Activated T-helper 1 cell treated with anti-CD3 and anti-CD28 coated beads, Interleukin-12 subunit alpha, Interleukin-12 subunit beta, Interleukin-2, Interleukin-4 antibody, amounts not matched to agents 30 ng/mL and 10 ng/mL and 1 ng/mL, durations not matched to agents 14 hours and 24 hours and 36 hours (primary cell): ENCODE results near the gene PTPRQ. TPM values are rescaled to one million over a fixed set of nuclear protein-coding genes. Genes with fewer than 3 reads are reported as not detected.

Source experiments
- DNase-seq: peaks from one replicate; pipeline ENCODE4 v3.0.0; 2021; ENCODE audit warnings: low spot score
- H3K27ac Mint-ChIP-seq: one replicate; pipeline ENCODE4 v1.8.0; 2021; ENCODE audit warnings: mild to moderate bottlenecking, mixed read lengths
- H3K27me3 Mint-ChIP-seq: one replicate; pipeline ENCODE4 v1.8.0; 2022; ENCODE audit warnings: mild to moderate bottlenecking, moderate library complexity, mixed read lengths; ENCODE audit not compliant: insufficient read depth
- H3K36me3 Mint-ChIP-seq: one replicate; pipeline ENCODE4 v1.8.0; 2021; ENCODE audit warnings: low read depth, mixed read lengths
- H3K4me1 Mint-ChIP-seq: one replicate; pipeline ENCODE4 v1.8.0; 2021; ENCODE audit warnings: low read depth, mixed read lengths
- H3K4me3 Mint-ChIP-seq: one replicate; pipeline ENCODE4 v1.8.0; 2021; ENCODE audit warnings: mild to moderate bottlenecking, moderate library complexity, mixed read lengths
- H3K9me3 Mint-ChIP-seq: one replicate; pipeline ENCODE4 v1.8.0; 2021; ENCODE audit warnings: mixed read lengths
- intact Hi-C: fragments of 100-400 bp; cut with micrococcal nuclease; formaldehyde crosslinking; loops from one replicate; pipeline ENCODE4 v1.15.1; 2024
- total RNA-seq: library from RNA; stranded (reverse); gene quantifications from 2 replicates; pipeline ENCODE4 v1.2.3, GENCODE V29; 2022

The PTPRQ gene
- total RNA-seq, 1 donor from 2014 or later = not detected

DNA sequence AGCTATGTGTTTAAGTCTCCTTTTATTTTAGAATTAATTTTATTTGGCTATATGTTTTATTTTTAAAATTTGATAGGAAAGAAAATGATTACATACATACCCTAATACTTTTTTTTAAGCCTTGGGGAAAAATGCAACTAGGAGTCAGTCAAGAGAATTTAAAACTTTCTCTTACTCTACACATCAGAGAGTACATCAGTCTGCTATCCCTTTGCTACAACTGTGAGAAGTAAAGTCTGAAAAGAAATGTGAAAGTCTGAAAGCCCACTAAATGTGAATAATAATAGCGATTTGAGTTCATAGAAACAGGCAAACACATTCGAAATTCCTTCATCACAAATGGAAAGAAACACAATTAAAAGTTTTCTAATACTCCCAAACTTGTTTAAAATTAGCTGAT is 95.0 kb downstream of the PTPRQ start:
- Mint-ChIP-seq H3K4me3 (no peak overlapping the region), H3K4me1 (no peaks in the 10 kb centered on the region), H3K36me3 (no peaks in the 10 kb centered on the region), H3K9me3 (no peaks in the 10 kb centered on the region), H3K27me3 (no peaks in the 10 kb centered on the region), H3K27ac (no peak overlapping the region)
- no peak for DNase-seq
- intact Hi-C loops = no loop called here

DNA sequence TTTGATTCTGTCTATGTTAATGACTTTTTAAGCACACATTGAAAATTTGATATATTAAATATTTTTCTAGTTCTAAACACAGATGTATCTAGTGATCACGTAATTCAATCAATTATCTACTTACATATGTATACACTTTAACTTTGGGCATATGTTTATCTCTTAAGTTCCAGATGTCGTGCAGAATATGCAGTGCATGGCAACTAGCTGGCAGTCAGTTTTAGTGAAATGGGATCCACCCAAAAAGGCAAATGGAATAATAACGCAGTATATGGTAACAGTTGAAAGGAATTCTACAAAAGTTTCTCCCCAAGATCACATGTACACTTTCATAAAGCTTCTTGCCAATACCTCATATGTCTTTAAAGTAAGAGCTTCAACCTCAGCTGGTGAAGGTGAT is 105.3 kb downstream of the PTPRQ start:
- intact Hi-C loops = no loop called here
- no peak overlapping the region for H3K4me3 Mint-ChIP-seq

DNA sequence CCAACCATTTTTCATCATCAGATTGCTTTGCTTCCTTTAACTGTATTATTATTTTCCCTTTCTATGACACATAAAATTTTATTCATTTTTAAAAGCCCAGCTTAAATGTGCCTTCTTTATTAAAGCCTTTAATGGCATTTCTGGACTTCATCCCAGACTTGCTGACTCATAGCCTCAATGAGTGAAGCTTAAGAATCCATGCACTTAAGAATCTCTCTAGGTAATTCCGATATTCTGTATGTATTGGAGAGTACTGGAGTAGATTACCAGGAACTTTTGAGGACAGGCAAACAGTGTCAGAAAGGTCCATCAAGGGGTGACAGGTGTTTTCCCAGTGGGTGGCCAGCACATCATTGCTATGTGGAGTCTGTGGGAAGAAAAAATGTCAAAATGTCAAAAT is 107.9 kb downstream of the PTPRQ start:
- DNase-seq = no peak
- intact Hi-C loops = no loop called here
- Mint-ChIP-seq H3K27ac (no peak overlapping the region), H3K36me3 (no peaks in the 10 kb centered on the region), H3K4me3 (no peak overlapping the region), H3K9me3 (no peaks in the 10 kb centered on the region), H3K27me3 (no peaks in the 10 kb centered on the region), H3K4me1 (no peaks in the 10 kb centered on the region)

More for the DNA sequence above, 105.3 kb downstream of the PTPRQ start:
- Mint-ChIP-seq H3K9me3 (no peaks in the 10 kb centered on the region), H3K27ac (no peak overlapping the region), H3K36me3 (no peaks in the 10 kb centered on the region), H3K27me3 (no peaks in the 10 kb centered on the region), H3K4me1 (no peaks in the 10 kb centered on the region)
- no peak for DNase-seq

DNA sequence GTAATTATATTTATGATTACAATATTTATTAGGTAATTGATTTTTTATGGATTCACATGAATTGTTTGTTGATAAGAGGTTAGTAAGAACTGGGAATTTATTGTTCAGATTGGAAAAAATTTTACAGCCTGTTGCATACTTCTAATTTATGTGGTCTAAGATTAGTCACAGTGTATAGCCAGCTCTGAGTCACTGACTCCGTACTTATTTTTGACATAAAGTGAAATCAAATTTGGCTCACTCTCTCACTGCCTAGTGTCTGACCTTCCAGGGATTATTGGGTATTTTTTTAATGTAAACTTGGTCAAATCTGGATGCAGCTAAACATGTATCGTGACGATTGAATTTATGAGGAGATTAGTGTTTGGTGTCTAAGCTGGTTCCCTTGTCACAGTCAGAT is 109.3 kb downstream of the PTPRQ start:
- Mint-ChIP-seq H3K36me3 (no peaks in the 10 kb centered on the region), H3K9me3 (no peaks in the 10 kb centered on the region), H3K27me3 (no peaks in the 10 kb centered on the region), H3K27ac (no peak overlapping the region), H3K4me3 (no peak overlapping the region), H3K4me1 (no peaks in the 10 kb centered on the region)
- DNase-seq = no peak
- intact Hi-C loops = no loop called here

DNA sequence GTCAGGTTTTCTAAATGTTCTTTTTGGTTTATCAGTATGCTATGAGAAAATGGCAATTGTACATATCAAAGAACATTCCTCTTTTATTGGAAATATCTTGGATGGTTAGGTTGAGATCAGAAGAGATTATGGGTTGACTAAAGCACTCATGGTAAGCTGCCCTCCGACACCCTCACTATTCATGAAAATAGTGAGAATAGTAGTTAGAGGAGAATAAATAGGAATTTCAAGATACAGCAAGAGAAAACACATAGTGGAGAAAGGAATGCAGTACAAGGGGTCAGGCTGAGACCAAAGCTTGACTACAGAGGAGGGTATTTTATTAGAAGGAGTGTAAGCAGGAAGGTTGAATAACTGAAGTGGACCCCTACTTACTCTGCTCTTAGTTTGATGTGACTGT is 112.5 kb downstream of the PTPRQ start:
- intact Hi-C loops = no loop called here
- Mint-ChIP-seq H3K9me3 (no peaks in the 10 kb centered on the region), H3K36me3 (no peaks in the 10 kb centered on the region), H3K4me3 (no peak overlapping the region), H3K27me3 (no peaks in the 10 kb centered on the region), H3K4me1 (no peaks in the 10 kb centered on the region), H3K27ac (no peak overlapping the region)
- DNase-seq = no peak

DNA sequence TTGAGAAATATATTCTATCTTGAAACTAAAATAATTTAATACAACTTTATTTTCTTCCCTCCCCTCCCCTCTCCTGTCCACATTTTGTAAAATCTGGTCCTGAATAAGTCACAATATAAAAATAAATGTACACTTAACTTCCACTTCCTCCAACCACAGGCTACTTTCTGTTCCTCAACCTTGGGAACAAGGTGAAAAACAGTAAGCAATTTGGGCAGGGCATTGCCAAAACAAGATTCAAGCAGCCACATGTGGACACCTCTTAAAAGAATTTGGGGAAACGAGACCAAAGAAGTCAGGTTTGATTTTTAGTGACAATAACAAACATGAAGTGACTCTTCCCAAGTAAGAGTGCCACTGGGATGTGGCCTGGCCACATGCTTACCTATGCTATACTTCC is 115.7 kb downstream of the PTPRQ start:
- Mint-ChIP-seq H3K4me3 (no peak overlapping the region), H3K27ac (no peak overlapping the region), H3K4me1 (no peaks in the 10 kb centered on the region), H3K27me3 (no peaks in the 10 kb centered on the region), H3K36me3 (no peaks in the 10 kb centered on the region), H3K9me3 (no peaks in the 10 kb centered on the region)
- no peak for DNase-seq
- intact Hi-C loops = no loop called here

DNA sequence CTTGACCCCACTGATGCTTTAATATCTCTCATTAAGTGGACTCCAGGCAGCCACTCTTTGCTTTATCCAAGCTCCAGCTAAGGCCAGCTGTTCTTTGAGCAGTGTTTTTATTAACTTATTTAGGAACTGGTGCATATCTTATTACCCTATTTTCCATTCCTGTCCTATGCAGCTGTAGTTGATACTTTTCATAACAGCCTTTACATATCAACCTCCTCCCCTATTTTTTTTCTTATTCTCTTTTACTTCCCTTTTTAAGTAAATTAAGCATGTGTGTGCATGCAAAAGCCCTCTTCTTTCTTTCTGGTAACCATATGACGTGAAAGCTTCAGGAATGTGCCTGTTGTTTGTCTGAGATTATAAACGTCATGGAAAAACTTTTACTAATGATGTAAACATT is 121.2 kb downstream of the PTPRQ start:
- DNase-seq = no peak
- intact Hi-C loops = no loop called here
- peaks cover 2% of the 10 kb centered on the region for H3K9me3 Mint-ChIP-seq
- H3K4me1 Mint-ChIP-seq = no peaks in the 10 kb centered on the region
- H3K36me3 Mint-ChIP-seq = no peaks in the 10 kb centered on the region
- no peak overlapping the region for H3K4me3 Mint-ChIP-seq
- H3K27me3 Mint-ChIP-seq = no peaks in the 10 kb centered on the region
- H3K27ac Mint-ChIP-seq = no peak overlapping the region

DNA sequence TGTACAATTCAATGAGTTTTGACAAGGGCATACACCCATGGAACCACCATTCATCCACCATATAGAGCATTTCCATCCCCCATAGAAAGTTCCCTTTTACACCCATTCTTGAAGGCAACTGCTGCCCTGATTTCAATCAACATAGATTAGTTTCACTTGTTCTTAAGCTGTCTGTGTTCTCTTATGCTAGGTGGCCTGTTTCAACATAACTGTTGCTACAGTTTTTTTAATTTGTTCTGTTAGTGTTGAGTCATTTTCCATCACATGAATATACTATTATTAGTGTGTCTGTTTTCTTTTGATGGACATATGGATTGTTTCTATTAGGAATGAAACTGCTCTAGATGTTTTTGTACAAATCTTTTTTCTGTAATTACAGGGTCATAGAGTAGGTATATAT is 123.4 kb downstream of the PTPRQ start:
- intact Hi-C loops = no loop called here
- no peaks in the 10 kb centered on the region for H3K27me3 Mint-ChIP-seq
- H3K4me1 Mint-ChIP-seq = no peaks in the 10 kb centered on the region
- H3K27ac Mint-ChIP-seq = no peak overlapping the region
- H3K9me3 Mint-ChIP-seq = peaks cover 9% of the 10 kb centered on the region
- no peak overlapping the region for H3K4me3 Mint-ChIP-seq
- DNase-seq = no peak
- H3K36me3 Mint-ChIP-seq = no peaks in the 10 kb centered on the region

DNA sequence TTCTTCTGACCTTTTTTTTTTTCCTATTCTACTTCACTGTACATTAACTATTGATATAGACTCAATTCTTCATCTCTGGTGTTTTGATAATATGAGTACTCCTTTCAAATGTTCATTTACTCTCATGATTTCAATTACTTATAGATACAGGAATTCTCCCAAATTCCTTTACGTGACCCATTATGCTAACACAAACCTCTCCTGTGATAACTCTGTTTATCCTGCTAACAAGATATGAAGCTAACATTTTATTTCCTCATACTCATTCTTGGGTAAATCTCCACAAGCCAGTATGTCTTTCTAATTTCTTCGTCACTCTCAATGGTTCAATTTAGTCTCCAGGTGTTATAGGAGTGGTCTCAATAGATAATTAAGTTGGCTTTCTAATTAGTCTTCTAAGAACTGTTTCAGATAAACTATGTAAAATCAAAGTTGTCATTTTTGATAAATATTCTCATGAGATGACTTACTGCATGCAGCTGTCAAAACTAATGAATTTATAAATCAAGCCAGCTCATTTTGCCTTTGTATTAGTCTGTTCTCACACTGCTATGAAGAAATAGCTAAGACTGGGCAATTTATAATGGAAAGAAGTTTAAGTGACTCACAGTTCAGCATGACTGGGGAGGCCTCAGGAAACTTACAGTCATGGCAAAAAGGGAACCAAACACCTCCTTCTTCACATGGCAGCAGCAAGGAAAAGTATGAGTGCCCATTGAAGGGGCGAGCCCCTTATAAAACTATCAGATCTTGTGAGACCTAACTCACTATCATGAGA is 132.8 kb downstream of the PTPRQ start:
- intact Hi-C loops = no loop called here
- H3K27me3 Mint-ChIP-seq = no peaks in the 10 kb centered on the region
- H3K4me3 Mint-ChIP-seq = no peak overlapping the region
- no peak for DNase-seq
- H3K27ac Mint-ChIP-seq = no peak overlapping the region
- H3K36me3 Mint-ChIP-seq = no peaks in the 10 kb centered on the region
- no peaks in the 10 kb centered on the region for H3K4me1 Mint-ChIP-seq
- H3K9me3 Mint-ChIP-seq = peaks cover 4% of the 10 kb centered on the region

DNA sequence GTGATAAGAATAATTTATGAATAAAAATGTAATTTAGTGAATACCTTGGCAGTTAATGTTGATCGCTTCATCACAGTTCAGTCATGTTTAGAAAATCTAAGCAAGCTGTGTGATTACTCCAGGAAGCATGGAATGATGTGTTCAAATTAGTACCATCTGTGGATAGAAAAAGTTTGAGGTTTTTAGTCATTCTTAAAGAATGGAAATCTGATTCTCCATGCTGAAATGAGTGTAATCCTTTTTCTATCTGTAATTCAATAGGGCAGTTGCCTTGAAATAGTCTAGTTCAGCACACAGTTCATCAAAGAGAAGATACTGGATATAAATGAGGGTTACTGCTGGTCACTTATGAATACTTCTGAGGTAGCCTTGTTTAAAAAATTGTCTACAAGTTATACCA is 136.2 kb downstream of the PTPRQ start:
- Mint-ChIP-seq H3K27ac (no peak overlapping the region), H3K9me3 (no peaks in the 10 kb centered on the region), H3K27me3 (no peaks in the 10 kb centered on the region), H3K36me3 (no peaks in the 10 kb centered on the region), H3K4me1 (no peaks in the 10 kb centered on the region), H3K4me3 (no peak overlapping the region)
- no peak for DNase-seq
- intact Hi-C loops = no loop called here

DNA sequence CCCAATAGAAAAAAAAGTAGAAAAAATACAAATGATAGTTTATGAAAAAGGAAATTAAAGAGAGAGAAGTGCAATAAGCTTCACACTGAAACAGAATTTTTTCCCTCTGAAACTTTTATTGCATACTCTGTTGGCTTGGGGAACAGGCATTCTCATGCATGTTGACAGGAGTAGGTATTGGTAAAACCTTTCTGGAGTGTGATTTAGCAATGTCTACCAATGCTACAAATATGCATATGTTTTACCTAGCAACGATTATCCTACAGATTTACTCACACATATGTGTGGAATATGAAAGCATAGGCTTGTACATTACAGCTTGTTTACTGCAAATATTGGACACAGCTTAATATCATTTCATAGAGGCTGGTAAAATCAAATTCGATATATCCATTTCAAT is 137.7 kb downstream of the PTPRQ start:
- Mint-ChIP-seq H3K4me3 (no peak overlapping the region), H3K27ac (no peak overlapping the region), H3K27me3 (no peaks in the 10 kb centered on the region), H3K9me3 (no peaks in the 10 kb centered on the region), H3K36me3 (no peaks in the 10 kb centered on the region), H3K4me1 (no peaks in the 10 kb centered on the region)
- intact Hi-C loops = no loop called here
- no peak for DNase-seq

DNA sequence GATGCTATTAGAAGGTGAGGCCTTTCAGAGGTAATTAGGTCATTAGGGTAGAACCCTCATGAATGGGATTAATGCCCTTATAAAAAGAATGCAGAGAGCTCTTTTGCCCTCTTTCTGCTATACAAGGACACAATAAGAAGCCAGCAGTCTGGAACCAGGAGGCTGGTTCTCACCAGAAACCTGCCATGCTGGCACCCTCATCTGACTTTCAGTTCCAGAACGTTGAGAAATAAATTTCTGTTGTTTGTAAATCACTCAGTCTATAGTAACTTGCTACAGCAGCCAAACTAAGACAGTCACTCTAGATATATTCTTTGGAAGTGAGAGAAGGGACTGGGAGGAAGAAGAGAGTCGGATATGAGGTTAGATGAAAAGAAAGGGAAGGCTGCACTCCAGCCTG is 138.4 kb downstream of the PTPRQ start:
- H3K27ac Mint-ChIP-seq = no peak overlapping the region

DNA sequence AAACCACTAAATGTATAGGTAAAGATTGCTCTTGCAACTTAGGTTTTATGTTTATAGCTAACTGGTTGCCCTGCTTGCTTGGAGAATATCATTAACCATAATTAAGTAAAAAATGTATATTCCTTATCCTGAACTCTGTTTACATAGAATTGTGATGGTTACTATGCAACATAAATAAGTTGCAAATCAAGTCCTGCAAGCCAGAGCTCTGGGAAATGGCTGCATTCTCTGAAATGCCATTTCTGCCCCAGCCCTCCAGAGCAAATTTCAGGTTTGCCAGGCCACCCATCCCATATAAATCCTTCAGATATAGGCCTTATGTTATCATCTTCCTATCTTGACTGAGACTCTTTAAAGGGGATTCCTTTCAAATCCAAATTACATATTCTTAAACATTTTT is 145.0 kb downstream of the PTPRQ start:
- no peaks in the 10 kb centered on the region for H3K36me3 Mint-ChIP-seq
- no peak for DNase-seq
- intact Hi-C loops = no loop called here
- H3K9me3 Mint-ChIP-seq = no peaks in the 10 kb centered on the region
- H3K4me1 Mint-ChIP-seq = no peaks in the 10 kb centered on the region
- no peak overlapping the region for H3K4me3 Mint-ChIP-seq
- H3K27me3 Mint-ChIP-seq = no peaks in the 10 kb centered on the region
- H3K27ac Mint-ChIP-seq = no peak overlapping the region

More for the DNA sequence above, 138.4 kb downstream of the PTPRQ start:
- Mint-ChIP-seq H3K4me1 (no peaks in the 10 kb centered on the region), H3K36me3 (no peaks in the 10 kb centered on the region), H3K27me3 (no peaks in the 10 kb centered on the region), H3K4me3 (no peak overlapping the region), H3K9me3 (no peaks in the 10 kb centered on the region)
- DNase-seq = no peak
- intact Hi-C loops = no loop called here

DNA sequence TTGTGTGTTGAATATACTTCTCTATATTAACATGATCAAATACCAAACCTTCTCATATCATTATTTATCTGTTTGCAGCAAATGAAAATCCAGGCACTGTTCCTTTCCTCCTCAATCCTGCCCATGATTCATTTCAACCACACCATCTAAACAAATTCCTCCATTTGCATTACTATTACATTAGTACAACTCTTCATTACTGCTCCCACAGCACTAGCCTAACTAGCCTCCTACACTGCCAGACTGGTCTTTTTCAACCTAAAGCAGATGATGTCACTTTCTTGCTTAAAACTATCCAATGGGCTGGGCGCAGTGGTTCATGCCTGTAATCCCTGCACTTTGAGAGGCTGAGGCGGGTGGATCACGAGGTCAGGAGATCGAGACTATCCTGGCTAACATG is 146.1 kb downstream of the PTPRQ start:
- Mint-ChIP-seq H3K27ac (no peak overlapping the region), H3K9me3 (no peaks in the 10 kb centered on the region), H3K4me1 (no peaks in the 10 kb centered on the region), H3K27me3 (no peaks in the 10 kb centered on the region), H3K4me3 (no peak overlapping the region), H3K36me3 (no peaks in the 10 kb centered on the region)
- intact Hi-C loops = no loop called here
- DNase-seq = no peak
